ENCODE data around the gene CCT4.
A peak's percentile ranks its signal among the peaks of the same experiment; 100 is the strongest.
"Not testable (repeated sequence)": the region's sequence is repeated elsewhere in the genome, so short reads cannot be mapped to it uniquely, and the experiment has no call there.

Gene CCT4

DNA sequence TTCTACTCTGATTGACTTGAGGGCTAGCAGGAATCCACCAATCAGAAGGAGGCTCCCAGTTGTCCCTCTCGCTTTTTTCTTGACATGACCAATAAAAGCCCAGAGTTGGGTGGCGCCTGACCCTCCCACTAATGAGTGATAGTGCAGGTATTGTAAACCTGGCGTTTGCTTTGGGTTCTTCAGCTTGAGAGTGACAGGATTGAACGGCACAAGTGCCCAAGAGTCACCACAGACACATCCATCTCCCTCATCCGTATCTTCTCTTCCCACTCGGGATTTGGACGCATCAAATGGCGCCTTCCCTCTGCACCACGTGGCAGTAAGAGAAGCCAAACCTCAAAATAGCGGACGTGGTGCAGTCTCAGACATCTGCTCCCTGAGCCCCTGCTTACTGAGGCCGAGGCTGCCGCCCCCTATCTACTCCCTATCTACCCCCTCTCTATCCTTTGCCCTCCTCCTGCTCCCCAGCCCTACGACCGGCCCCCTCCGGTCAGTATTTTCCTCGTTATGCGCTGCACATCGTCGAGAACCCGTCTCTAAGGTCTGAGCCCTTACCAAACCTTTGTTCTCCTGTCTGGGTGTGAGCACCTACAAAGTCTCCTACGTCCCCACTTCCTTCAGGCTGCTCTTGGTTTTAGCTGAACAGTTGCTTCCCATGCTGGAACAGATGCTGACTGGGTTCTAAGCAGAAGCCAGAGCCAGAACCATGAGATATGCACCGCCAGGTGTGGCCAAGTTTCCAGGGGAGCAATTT lies 33.7 kb downstream of the CCT4 start:
- no peak for TF ChIP-seq SUZ12 (IDR thresholded peaks at IDR 0.05; ENCODE audit: extremely low read depth, insufficient read depth, insufficient read length)
- no peak for TF ChIP-seq ZNF274 (IDR thresholded peaks at IDR 0.05; ENCODE audit: low read depth, low read length)
- no peak for TF ChIP-seq YY1 (IDR thresholded peaks at IDR 0.05; ENCODE audit: insufficient read depth, insufficient read length)
- no peaks in the 10 kb centered on the region for H3K27me3 ChIP-seq (ENCODE audit: insufficient read depth, insufficient read length)
- DNase-seq (ENCODE audit: low read depth, low spot score), result peak; percentile 96
- peak overlapping the region; percentile 53 for H3K4me3 ChIP-seq (ENCODE audit: insufficient read length, low read depth)
- H3K4me1 ChIP-seq (ENCODE audit: insufficient read depth, insufficient read length), result no peaks in the 10 kb centered on the region
- no peaks in the 10 kb centered on the region for H3K9me3 ChIP-seq (ENCODE audit: insufficient read depth, low read length)
- H3K36me3 ChIP-seq (ENCODE audit: insufficient read depth, insufficient read length, low read length), result peaks cover 3% of the 10 kb centered on the region
- peak overlapping the region; percentile 73 for H3K9ac ChIP-seq (ENCODE audit: insufficient read length, low read depth)

DNA sequence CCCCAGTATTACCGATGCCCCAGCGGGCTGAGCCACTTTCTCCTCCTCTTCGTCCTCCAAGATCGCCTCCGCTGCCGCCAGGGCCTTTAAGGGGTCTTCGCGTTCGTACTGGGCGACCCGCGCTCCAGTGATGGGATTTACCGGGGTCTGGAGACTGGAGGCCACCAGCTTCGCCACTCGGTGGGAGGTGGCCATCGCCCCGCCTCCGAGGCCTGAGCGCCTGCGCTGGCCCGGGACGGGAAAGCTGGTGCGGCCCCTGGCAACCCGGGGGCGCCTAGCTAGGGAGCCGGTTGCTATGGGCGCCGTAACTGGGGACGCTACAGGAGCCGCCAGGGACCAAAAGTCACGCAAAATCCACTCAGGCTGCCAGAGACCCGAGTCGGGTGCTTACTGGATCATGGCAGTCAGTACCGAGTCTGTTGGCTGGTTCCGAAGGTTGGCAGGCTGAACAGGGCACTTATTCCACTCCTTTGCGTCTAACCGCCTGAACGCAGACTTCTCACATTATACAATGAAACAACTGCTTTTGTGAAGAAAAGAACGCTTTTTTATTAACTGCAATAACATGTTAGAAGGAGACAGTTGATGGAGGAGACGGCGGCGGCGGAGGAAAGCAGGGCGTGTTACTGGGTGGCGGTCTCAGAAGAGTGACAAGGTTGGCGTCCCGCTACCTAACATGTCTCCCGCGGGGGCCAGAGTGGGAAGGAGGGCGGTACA lies 34.5 kb downstream of the CCT4 start, which contains the start of gene FAM161A:
Gene FAM161A (minus strand): TSS at position 214 of the 717 bp plus-strand sequence. CDS start 19 bp downstream, at position 195.
- Histone ChIP-seq H3K4me3 (ENCODE audit: insufficient read length, low read depth) (peak within 1 kb of the TSS; percentile 53), H3K9ac (ENCODE audit: insufficient read length, low read depth) (peak within 1 kb of the TSS; percentile 93), H3K4me1 (ENCODE audit: insufficient read depth, insufficient read length) (no peaks in the 10 kb centered on the region), H3K27me3 (ENCODE audit: insufficient read depth, insufficient read length) (no peaks in the 10 kb centered on the region), H3K36me3 (ENCODE audit: insufficient read depth, insufficient read length, low read length) (no peaks in the 10 kb centered on the region), H3K9me3 (ENCODE audit: insufficient read depth, low read length) (no peaks in the 10 kb centered on the region)
- TF ChIP-seq YY1 (IDR thresholded peaks at IDR 0.05; ENCODE audit: insufficient read depth, insufficient read length) (no peak), SUZ12 (IDR thresholded peaks at IDR 0.05; ENCODE audit: extremely low read depth, insufficient read depth, insufficient read length) (no peak), ZNF274 (IDR thresholded peaks at IDR 0.05; ENCODE audit: low read depth, low read length) (no peak)
- peak; percentile 84 for DNase-seq (ENCODE audit: low read depth, low spot score)

- Histone ChIP-seq H3K36me3 (ENCODE audit: insufficient read depth, insufficient read length, low read length) (no peaks in the 10 kb centered on the region), H3K9me3 (ENCODE audit: insufficient read depth, low read length) (no peaks in the 10 kb centered on the region), H3K27me3 (ENCODE audit: insufficient read depth, insufficient read length) (no peaks in the 10 kb centered on the region), H3K4me3 (ENCODE audit: insufficient read length, low read depth) (peak overlapping the region; percentile 53), H3K9ac (ENCODE audit: insufficient read length, low read depth) (peak overlapping the region; percentile 93), H3K4me1 (ENCODE audit: insufficient read depth, insufficient read length) (no peaks in the 10 kb centered on the region)
- no peak for DNase-seq (ENCODE audit: low read depth, low spot score)
- TF ChIP-seq SUZ12 (IDR thresholded peaks at IDR 0.05; ENCODE audit: extremely low read depth, insufficient read depth, insufficient read length), result no peak
- TF ChIP-seq ZNF274 (IDR thresholded peaks at IDR 0.05; ENCODE audit: low read depth, low read length), result no peak
- no peak for TF ChIP-seq YY1 (IDR thresholded peaks at IDR 0.05; ENCODE audit: insufficient read depth, insufficient read length)
Observed at GRCh38 chr2:61853086-61853846, 35.2 kb downstream of the CCT4 start.

DNA sequence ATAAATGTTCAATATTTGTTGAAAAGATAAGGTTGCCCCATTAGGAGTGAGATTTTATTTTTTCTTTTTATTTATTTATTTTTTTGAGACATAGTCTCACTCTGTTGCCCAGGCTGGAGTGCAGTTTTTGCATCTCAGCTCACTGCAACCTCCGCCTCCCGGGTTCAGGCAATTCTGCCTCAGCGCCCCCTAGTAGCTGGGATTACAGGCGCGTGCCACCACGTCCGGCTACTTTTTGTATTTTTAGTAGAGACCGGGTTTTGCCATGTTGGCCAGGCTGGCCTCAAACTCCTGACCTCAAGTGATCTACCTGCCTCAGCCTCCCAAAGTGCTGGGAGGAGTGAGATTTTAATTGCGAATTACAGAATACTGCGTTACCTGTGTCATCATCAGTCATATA lies 37.2 kb downstream of the CCT4 start:
- DNase-seq (ENCODE audit: low read depth, low spot score); H3K9ac ChIP-seq (ENCODE audit: insufficient read length, low read depth): not testable (repeated sequence)

GRCh38 chr2:61845320-61845719 lies 43.1 kb downstream of the CCT4 start:
- Histone ChIP-seq H3K27me3 (ENCODE audit: insufficient read depth, insufficient read length) (no peaks in the 10 kb centered on the region), H3K9me3 (ENCODE audit: insufficient read depth, low read length) (no peaks in the 10 kb centered on the region), H3K9ac (ENCODE audit: insufficient read length, low read depth) (no peak overlapping the region), H3K4me3 (ENCODE audit: insufficient read length, low read depth) (no peak overlapping the region), H3K36me3 (ENCODE audit: insufficient read depth, insufficient read length, low read length) (peaks cover 15% of the 10 kb centered on the region), H3K4me1 (ENCODE audit: insufficient read depth, insufficient read length) (no peaks in the 10 kb centered on the region)
- TF ChIP-seq ZNF274 (IDR thresholded peaks at IDR 0.05; ENCODE audit: low read depth, low read length), result no peak
- TF ChIP-seq YY1 (IDR thresholded peaks at IDR 0.05; ENCODE audit: insufficient read depth, insufficient read length), result no peak
- no peak for TF ChIP-seq SUZ12 (IDR thresholded peaks at IDR 0.05; ENCODE audit: extremely low read depth, insufficient read depth, insufficient read length)
- no peak for DNase-seq (ENCODE audit: low read depth, low spot score)

More for the DNA sequence above, 37.2 kb downstream of the CCT4 start:
- not testable (repeated sequence) for H3K4me3 ChIP-seq (ENCODE audit: insufficient read length, low read depth); H3K4me1 ChIP-seq (ENCODE audit: insufficient read depth, insufficient read length); H3K27me3 ChIP-seq (ENCODE audit: insufficient read depth, insufficient read length); H3K36me3 ChIP-seq (ENCODE audit: insufficient read depth, insufficient read length, low read length); H3K9me3 ChIP-seq (ENCODE audit: insufficient read depth, low read length)

- H3K36me3 ChIP-seq (ENCODE audit: insufficient read depth, insufficient read length, low read length), result peaks cover 24% of the 10 kb centered on the region
- H3K4me3 ChIP-seq (ENCODE audit: insufficient read length, low read depth), result no peak overlapping the region
- H3K9me3 ChIP-seq (ENCODE audit: insufficient read depth, low read length), result no peaks in the 10 kb centered on the region
- H3K27me3 ChIP-seq (ENCODE audit: insufficient read depth, insufficient read length), result no peaks in the 10 kb centered on the region
- no peak overlapping the region for H3K9ac ChIP-seq (ENCODE audit: insufficient read length, low read depth)
- no peak for TF ChIP-seq YY1 (IDR thresholded peaks at IDR 0.05; ENCODE audit: insufficient read depth, insufficient read length)
- no peak for TF ChIP-seq SUZ12 (IDR thresholded peaks at IDR 0.05; ENCODE audit: extremely low read depth, insufficient read depth, insufficient read length)
- TF ChIP-seq ZNF274 (IDR thresholded peaks at IDR 0.05; ENCODE audit: low read depth, low read length), result no peak
- H3K4me1 ChIP-seq (ENCODE audit: insufficient read depth, insufficient read length), result no peaks in the 10 kb centered on the region
- DNase-seq (ENCODE audit: low read depth, low spot score), result no peak
Observed at GRCh38 chr2:61841286-61841685, 47.2 kb downstream of the CCT4 start.

DNA sequence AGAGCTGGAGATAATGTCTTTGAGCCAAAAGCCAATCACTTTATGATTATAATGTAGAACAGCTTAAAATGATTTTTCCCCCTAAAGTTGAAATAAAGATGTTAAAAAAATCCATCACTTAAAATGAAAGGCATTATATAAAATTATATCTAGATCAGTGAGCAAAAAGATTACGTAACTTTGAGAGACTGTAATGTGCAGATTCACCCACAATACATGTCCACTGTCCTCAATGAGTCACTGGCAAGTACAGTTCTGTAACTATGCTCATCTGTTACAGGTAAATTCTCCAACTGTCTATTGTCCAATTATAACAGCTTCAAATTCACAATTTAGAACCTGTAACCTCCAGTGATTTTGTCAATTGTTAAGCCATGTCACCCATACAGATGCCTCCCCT lies 53.6 kb downstream of the CCT4 start:
- Histone ChIP-seq H3K4me3 (ENCODE audit: insufficient read length, low read depth) (no peak overlapping the region), H3K9me3 (ENCODE audit: insufficient read depth, low read length) (no peaks in the 10 kb centered on the region), H3K27me3 (ENCODE audit: insufficient read depth, insufficient read length) (no peaks in the 10 kb centered on the region), H3K9ac (ENCODE audit: insufficient read length, low read depth) (no peak overlapping the region), H3K4me1 (ENCODE audit: insufficient read depth, insufficient read length) (no peaks in the 10 kb centered on the region), H3K36me3 (ENCODE audit: insufficient read depth, insufficient read length, low read length) (peaks cover 15% of the 10 kb centered on the region)
- no peak for TF ChIP-seq ZNF274 (IDR thresholded peaks at IDR 0.05; ENCODE audit: low read depth, low read length)
- TF ChIP-seq YY1 (IDR thresholded peaks at IDR 0.05; ENCODE audit: insufficient read depth, insufficient read length), result no peak
- TF ChIP-seq SUZ12 (IDR thresholded peaks at IDR 0.05; ENCODE audit: extremely low read depth, insufficient read depth, insufficient read length), result no peak
- no peak for DNase-seq (ENCODE audit: low read depth, low spot score)

All from NT2/D1 (cell line).